Measurements from ENCODE around the gene CLDN34.

DNA sequence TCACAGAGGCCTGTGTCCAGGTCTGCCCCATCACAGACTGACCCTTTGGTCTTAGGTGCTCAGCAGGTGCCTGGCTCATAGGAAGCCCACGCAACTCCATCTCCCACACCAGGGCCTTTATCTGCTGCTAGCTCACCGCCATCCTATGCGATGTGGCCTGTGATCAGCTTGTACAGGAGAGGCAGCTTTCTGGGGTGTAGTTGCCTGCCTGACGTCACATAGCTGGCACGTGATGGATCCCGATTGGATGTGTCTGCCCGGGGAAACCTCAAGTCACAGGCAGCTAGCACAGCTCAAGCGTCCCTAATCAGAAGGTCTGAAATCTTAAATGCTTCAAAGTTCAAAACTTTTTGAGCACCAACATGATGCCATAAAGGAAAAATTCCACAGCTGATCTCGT lies 41.2 kb upstream of the CLDN34 start:
- no peak for TF ChIP-seq CTCF (IDR thresholded peaks at IDR 0.05)
- no peak for TF ChIP-seq POLR2A (IDR thresholded peaks at IDR 0.05)

Measured in esophagus squamous epithelium (tissue), 4 donors.